Ascending aorta (tissue), 2 donors: ENCODE data around the gene ZBTB22. TPM values are rescaled to one million over a fixed set of nuclear protein-coding genes. Genes with fewer than 3 reads are reported as not detected.

Source experiments
- DNase-seq, 2 donors: peaks; one replicate each; pipeline ENCODE4 v3.0.0-alpha.2; 2019; ENCODE audit warnings: low spot score in 2 of 2
- H3K27ac ChIP-seq, 2 donors: fragments of 200-600 bp; sonication (generic); one replicate each; pipeline ENCODE4 v1.5.1; 2016 to 2017; ENCODE audit warnings: mild to moderate bottlenecking in 1 of 2
- H3K27me3 ChIP-seq: fragments of 200-600 bp; sonication (generic); one replicate; pipeline ENCODE4 v1.5.1; 2017
- H3K36me3 ChIP-seq, 2 donors: fragments of 200-600 bp; sonication (generic); one replicate each; pipeline ENCODE4 v1.5.1; 2016
- H3K4me1 ChIP-seq, 2 donors: fragments of 200-600 bp; sonication (generic); one replicate each; pipeline ENCODE4 v1.5.1; 2016 to 2017; ENCODE audit warnings: mild to moderate bottlenecking in 1 of 2
- H3K4me3 ChIP-seq, 2 donors: fragments of 200-600 bp; sonication (generic); one replicate each; pipeline ENCODE4 v1.5.1; 2016 to 2017; ENCODE audit warnings: mild to moderate bottlenecking in 1 of 2
- H3K9me3 ChIP-seq, 2 donors: fragments of 200-600 bp; sonication (generic); one replicate each; pipeline ENCODE4 v1.5.1; 2016
- intact Hi-C: fragments of 100-400 bp; cut with DNase I; formaldehyde crosslinking; loops from one replicate; pipeline ENCODE4 v1.15.1; 2023
- total RNA-seq: library from RNA; depleted of rRNA; stranded (reverse); fragments of >200 nt; gene quantifications from one replicate; pipeline ENCODE4 v1.1.0, GENCODE V29; 2016
- TF ChIP-seq, protein P1 (sequence below), 3 experiments: fragments of 200-600 bp in 2 of 3; fragments of 450-650 bp in 1 of 3; sonication (generic) in 2 of 3; IDR thresholded peaks; one replicate each; pipeline ENCODE4 v1.5.1; 2016 to 2019; ENCODE audit warnings: antibody characterized with exemption in 3 of 3, mild to moderate bottlenecking in 1 of 3, moderate library complexity in 1 of 3

ZBTB22 gene
- total RNA-seq, 1 donor from 2014 or later = 35.5 TPM

DNA sequence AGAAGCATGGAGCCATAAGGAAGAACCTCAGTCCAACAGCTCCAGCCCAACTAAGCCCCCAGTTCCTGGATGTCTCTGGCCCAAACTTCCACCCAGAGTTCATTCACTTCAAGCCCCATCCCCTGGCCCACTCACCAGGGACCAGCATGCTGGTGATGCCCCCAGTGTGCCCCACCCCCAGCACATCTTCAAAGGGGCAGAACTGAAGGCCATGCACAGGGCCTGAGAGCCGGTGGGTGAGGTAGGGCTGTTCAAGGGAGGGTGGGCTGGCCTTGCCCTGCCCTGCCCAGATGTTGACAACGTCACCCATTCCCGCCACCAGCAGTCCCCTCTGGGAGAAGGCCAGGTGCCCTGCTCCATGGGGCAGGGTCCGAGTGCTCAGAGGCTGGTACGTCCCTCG is 37.0 kb downstream of the ZBTB22 start:
- Histone ChIP-seq H3K4me1 (peaks cover 6 to 15% of the 10 kb centered on the region in 2 donors), H3K9me3 (no peaks in the 10 kb centered on the region), H3K27ac (no peak overlapping the region), H3K4me3 (no peak overlapping the region), H3K36me3 (peaks cover 13 to 48% of the 10 kb centered on the region in 2 donors), H3K27me3 (no peaks in the 10 kb centered on the region)
- no peak for DNase-seq
- intact Hi-C loops = no loop called here
- TF ChIP-seq, protein P1, sequence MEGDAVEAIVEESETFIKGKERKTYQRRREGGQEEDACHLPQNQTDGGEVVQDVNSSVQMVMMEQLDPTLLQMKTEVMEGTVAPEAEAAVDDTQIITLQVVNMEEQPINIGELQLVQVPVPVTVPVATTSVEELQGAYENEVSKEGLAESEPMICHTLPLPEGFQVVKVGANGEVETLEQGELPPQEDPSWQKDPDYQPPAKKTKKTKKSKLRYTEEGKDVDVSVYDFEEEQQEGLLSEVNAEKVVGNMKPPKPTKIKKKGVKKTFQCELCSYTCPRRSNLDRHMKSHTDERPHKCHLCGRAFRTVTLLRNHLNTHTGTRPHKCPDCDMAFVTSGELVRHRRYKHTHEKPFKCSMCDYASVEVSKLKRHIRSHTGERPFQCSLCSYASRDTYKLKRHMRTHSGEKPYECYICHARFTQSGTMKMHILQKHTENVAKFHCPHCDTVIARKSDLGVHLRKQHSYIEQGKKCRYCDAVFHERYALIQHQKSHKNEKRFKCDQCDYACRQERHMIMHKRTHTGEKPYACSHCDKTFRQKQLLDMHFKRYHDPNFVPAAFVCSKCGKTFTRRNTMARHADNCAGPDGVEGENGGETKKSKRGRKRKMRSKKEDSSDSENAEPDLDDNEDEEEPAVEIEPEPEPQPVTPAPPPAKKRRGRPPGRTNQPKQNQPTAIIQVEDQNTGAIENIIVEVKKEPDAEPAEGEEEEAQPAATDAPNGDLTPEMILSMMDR (IDR thresholded peaks at IDR 0.05) = no peak

GRCh38 chr6:33279971-33280511 is 37.5 kb downstream of the ZBTB22 start:
- Histone ChIP-seq H3K4me1 (peaks cover 6 to 15% of the 10 kb centered on the region in 2 donors), H3K9me3 (no peaks in the 10 kb centered on the region), H3K36me3 (peaks cover 13 to 48% of the 10 kb centered on the region in 2 donors), H3K27me3 (no peaks in the 10 kb centered on the region), H3K27ac (no peak overlapping the region), H3K4me3 (no peak overlapping the region)
- TF ChIP-seq, protein P1 (IDR thresholded peaks at IDR 0.05) = peak in 1 of 3 experiments; percentile 24
- intact Hi-C loops = no loop called here
- no peak for DNase-seq

GRCh38 chr6:33279257-33279695 is 38.3 kb downstream of the ZBTB22 start:
- peaks cover 6 to 19% of the 10 kb centered on the region in 2 donors for H3K4me1 ChIP-seq
- DNase-seq = no peak
- TF ChIP-seq, protein P1 (IDR thresholded peaks at IDR 0.05) = no peak
- no peaks in the 10 kb centered on the region for H3K27me3 ChIP-seq
- peaks cover 19 to 48% of the 10 kb centered on the region in 2 donors for H3K36me3 ChIP-seq
- H3K4me3 ChIP-seq = no peak overlapping the region
- H3K27ac ChIP-seq = no peak overlapping the region
- intact Hi-C loops = no loop called here
- H3K9me3 ChIP-seq = no peaks in the 10 kb centered on the region

DNA sequence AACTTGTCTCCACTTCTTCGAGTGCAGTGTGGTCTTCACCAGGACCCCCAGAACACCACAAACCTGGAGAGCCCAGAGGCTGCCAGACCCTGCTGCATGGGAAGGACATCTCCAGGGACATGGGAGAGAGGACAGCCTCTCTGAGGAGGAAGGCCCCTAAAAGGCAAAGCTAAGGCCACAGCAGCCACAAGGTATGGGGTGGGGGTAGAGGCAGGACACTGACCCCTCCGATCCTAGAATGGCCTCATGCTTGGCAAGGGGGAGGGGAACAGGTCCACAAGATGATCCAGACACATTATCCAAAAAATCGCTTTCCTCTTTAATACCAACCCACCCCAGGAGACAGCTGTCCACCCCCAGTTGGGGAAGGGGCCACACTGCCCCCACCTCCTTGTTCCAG is 38.7 kb downstream of the ZBTB22 start:
- H3K9me3 ChIP-seq = no peaks in the 10 kb centered on the region
- no peak overlapping the region for H3K27ac ChIP-seq
- no peak overlapping the region for H3K4me3 ChIP-seq
- intact Hi-C loops = no loop called here
- TF ChIP-seq, protein P1 (IDR thresholded peaks at IDR 0.05) = no peak
- peaks cover 6 to 24% of the 10 kb centered on the region in 2 donors for H3K4me1 ChIP-seq
- H3K36me3 ChIP-seq = peaks cover 22 to 48% of the 10 kb centered on the region in 2 donors
- H3K27me3 ChIP-seq = no peaks in the 10 kb centered on the region
- no peak for DNase-seq

DNA sequence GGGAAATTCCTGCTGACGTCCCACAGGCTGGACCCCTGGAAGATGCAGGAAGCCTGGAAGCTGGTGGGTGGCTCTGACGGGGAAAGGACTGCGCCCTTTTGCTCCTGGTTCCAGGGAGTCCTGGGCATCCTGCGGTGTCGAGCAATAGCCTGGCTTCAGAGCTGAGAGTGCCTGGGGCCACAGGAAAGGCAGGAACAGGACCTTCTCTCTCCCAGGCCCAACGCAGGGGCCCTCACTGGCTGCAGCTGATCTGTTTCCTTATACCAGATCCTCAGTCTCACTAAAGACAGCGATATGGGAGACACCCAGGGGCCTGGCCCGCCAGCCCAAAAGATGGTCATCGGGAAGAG is 39.2 kb downstream of the ZBTB22 start:
- no peak for DNase-seq
- Histone ChIP-seq H3K9me3 (no peaks in the 10 kb centered on the region), H3K27me3 (no peaks in the 10 kb centered on the region), H3K27ac (no peak overlapping the region), H3K36me3 (peaks cover 24 to 49% of the 10 kb centered on the region in 2 donors), H3K4me1 (peaks cover 6 to 27% of the 10 kb centered on the region in 2 donors), H3K4me3 (peak overlapping the region in 1 of 2 donors; percentile 80)
- TF ChIP-seq, protein P1 (IDR thresholded peaks at IDR 0.05) = no peak
- intact Hi-C loops = no loop called here
